ENCODE measurements around the gene LCAT. TPM values are rescaled to one million over a fixed set of nuclear protein-coding genes. Genes with fewer than 3 reads are reported as not detected.

LCAT gene
- total RNA-seq, 1 donor from 2014 or later, result 1.6 TPM

GRCh38 chr16:67928561-67929364 is 15.2 kb downstream of the LCAT start:
- DNase-seq (ENCODE audit: low read depth) (peak; percentile 42), FAIRE-seq (peak; percentile 52)
- Histone ChIP-seq H3K27me3 (ENCODE audit: control insufficient read depth, insufficient read depth, low read length) (no peaks in the 10 kb centered on the region), H3K36me3 (ENCODE audit: control insufficient read depth, insufficient read depth, low read length) (peaks cover 12% of the 10 kb centered on the region), H3K4me3 (ENCODE audit: low read depth, low read length) (no peak overlapping the region)
- peak; percentile 95 for TF ChIP-seq CTCF (IDR thresholded peaks at IDR 0.05; ENCODE audit: insufficient read depth, low read length, severe bottlenecking)

DNA sequence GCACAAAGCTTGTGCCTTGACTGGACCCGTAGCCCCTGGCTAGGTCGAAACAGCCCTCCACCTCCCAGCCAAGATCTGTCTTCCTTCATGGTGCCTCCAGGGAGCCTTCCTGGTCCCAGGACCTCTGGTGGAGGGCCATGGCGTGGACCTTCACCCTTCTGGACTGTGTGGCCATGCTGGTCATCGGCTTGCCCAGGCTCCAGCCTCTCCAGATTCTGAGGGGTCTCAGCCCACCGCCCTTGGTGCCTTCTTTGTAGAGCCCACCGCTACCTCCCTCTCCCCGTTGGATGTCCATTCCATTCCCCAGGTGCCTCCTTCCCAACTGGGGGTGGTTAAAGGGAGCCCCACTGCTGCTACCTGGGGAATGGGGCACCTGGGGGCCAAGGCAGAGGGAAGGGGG is 15.8 kb downstream of the LCAT start:
- DNase-seq (ENCODE audit: low read depth) (no peak), FAIRE-seq (no peak)
- no peak for TF ChIP-seq CTCF (IDR thresholded peaks at IDR 0.05; ENCODE audit: insufficient read depth, low read length, severe bottlenecking)
- Histone ChIP-seq H3K4me3 (ENCODE audit: low read depth, low read length) (no peak overlapping the region), H3K27me3 (ENCODE audit: control insufficient read depth, insufficient read depth, low read length) (no peaks in the 10 kb centered on the region), H3K36me3 (ENCODE audit: control insufficient read depth, insufficient read depth, low read length) (peaks cover 12% of the 10 kb centered on the region)

DNA sequence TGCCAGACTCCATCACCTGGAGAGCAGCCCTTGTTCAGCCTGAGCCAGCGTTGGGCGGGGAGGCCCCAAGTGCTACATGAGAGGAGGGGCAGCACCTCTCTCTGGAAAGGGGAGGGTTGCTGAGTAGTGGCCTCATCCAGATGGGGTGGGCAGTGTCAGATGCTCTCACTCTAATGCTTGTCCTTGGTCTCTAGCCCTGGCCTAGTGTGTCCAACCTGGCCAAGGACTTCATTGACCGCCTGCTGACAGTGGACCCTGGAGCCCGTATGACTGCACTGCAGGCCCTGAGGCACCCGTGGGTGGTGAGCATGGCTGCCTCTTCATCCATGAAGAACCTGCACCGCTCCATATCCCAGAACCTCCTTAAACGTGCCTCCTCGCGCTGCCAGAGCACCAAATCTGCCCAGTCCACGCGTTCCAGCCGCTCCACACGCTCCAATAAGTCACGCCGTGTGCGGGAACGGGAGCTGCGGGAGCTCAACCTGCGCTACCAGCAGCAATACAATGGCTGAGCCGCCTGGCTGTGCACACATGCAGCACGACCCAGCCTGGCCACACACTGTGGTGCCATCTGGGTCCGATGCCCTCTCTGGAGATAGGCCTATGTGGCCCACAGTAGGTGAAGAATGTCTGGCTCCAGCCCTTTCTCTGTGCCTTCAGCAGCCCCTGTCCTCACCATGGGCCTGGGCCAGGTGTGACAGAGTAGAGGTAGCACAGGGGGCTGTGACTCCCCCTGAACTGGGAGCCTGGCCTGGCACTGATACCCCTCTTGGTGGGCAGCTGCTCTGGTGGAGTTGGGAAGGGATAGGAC is 16.6 kb downstream of the LCAT start:
- no peak for TF ChIP-seq CTCF (IDR thresholded peaks at IDR 0.05; ENCODE audit: insufficient read depth, low read length, severe bottlenecking)
- Histone ChIP-seq H3K4me3 (ENCODE audit: low read depth, low read length) (no peak overlapping the region), H3K36me3 (ENCODE audit: control insufficient read depth, insufficient read depth, low read length) (peaks cover 12% of the 10 kb centered on the region), H3K27me3 (ENCODE audit: control insufficient read depth, insufficient read depth, low read length) (no peaks in the 10 kb centered on the region)
- DNase-seq (ENCODE audit: low read depth), result no peak
- no peak for FAIRE-seq

DNA sequence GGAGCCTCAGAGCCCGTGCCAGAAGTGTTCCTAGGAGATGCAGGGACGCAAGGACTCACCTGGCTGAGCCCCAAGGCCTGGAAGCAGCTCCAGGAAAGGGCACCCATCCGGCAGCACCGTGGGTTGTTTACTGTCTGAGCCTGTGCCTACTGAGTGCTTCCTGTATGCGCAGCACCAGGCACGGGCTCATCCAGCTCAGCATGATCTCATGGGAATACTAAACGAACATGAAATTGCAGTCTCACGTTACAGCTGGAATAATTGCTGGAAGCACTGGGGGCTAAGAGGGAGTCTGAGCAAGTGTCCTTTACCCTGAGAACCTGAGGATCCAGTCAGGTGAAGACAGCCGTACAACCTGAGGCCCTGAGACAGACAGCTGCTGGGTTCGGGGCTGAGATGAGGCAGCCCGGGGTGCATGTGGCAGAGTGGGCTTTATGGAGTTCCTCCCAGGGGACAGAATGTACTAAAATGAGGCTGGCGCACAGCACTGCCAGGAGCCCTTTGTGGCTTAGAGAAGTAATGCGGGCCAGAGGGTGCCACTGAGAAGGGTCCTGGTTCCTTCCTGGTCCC is 17.7 kb downstream of the LCAT start:
- TF ChIP-seq CTCF (IDR thresholded peaks at IDR 0.05; ENCODE audit: insufficient read depth, low read length, severe bottlenecking), result peak; percentile 6
- no peak for FAIRE-seq
- H3K4me3 ChIP-seq (ENCODE audit: low read depth, low read length), result no peak overlapping the region

DNA sequence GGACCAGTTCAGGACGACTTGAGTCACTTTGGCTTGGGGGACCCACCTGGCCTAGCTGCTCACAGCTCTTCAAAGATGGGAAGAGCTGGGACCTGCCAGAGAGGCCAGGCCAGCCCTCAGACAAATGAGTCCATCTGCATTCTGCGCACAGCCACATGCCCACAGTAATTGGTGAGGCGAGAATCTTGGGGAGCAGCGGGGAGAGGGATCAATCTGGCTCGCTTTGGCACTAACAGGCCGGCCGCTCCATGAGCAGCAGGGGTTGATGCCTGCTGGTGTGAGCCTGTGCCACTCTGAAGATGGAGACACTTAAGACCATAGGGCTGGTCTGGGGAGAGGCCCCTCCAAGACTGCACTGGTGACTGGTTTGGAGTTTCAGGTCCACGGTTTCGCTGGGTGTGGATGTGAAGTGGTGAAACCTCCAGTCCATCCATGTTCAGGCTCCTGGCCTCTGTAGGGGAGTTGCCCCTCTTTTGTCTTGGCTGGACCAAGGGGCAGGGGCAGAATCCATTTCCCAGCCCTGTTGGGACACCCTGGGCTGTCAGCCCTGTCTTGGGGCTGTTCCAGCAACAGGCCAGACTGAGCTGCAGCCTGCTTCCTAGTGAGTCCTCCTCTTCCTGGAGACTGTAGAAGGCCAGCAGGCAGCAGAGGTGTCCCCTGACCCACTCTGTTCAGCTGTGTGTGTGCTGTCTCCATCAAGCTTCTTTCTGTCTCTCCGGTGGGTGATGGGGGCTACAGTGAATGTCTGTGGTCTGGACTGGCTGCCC is 19.6 kb downstream of the LCAT start:
- FAIRE-seq (no peak), DNase-seq (ENCODE audit: low read depth) (no peak)
- Histone ChIP-seq H3K27me3 (ENCODE audit: control insufficient read depth, insufficient read depth, low read length) (no peaks in the 10 kb centered on the region), H3K4me3 (ENCODE audit: low read depth, low read length) (no peak overlapping the region), H3K36me3 (ENCODE audit: control insufficient read depth, insufficient read depth, low read length) (peaks cover 12% of the 10 kb centered on the region)
- no peak for TF ChIP-seq CTCF (IDR thresholded peaks at IDR 0.05; ENCODE audit: insufficient read depth, low read length, severe bottlenecking)

More for the DNA sequence above, 17.7 kb downstream of the LCAT start:
- Histone ChIP-seq H3K27me3 (ENCODE audit: control insufficient read depth, insufficient read depth, low read length) (no peaks in the 10 kb centered on the region), H3K36me3 (ENCODE audit: control insufficient read depth, insufficient read depth, low read length) (peaks cover 12% of the 10 kb centered on the region)
- peak; percentile 75 for DNase-seq (ENCODE audit: low read depth)
